ENCODE measurements around the gene UGDH. TPM values are rescaled to one million over a fixed set of nuclear protein-coding genes. Genes with fewer than 3 reads are reported as not detected.
"Not testable (repeated sequence)": the region's sequence is repeated elsewhere in the genome, so short reads cannot be mapped to it uniquely, and the experiment has no call there.

Gene UGDH
- total and polyA plus RNA-seq, 9 of the 15 experiments (the other 6 are each of a cell fraction or from before 2014, with no cell fraction given), result 5.5 to 21.7 (median 16.2) TPM

DNA sequence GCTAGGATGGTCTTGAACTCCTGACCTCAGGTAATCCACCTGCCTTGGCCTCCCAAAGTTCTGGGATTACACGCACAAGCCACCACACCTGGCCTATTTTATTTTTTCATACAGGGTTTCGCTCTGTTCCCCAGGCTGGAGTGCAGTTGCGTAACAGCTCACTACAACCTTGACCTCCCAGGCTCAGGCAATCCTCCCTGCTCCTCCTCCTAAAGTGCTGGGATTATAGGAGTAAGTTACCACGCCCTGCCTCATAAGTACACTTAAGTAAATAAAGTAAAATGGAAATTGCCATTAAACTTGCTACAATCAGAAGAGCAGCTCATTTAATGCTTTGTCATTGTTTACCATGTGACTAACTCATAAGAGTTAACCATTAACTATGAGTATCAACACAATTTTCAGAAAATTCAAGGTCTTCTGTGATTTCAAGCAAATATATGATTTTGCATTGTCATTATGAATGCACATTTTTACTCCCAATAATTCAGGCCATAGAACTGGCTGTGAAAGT lies 12.3 kb downstream of the UGDH start (continued):
- TF ChIP-seq, protein P1, sequence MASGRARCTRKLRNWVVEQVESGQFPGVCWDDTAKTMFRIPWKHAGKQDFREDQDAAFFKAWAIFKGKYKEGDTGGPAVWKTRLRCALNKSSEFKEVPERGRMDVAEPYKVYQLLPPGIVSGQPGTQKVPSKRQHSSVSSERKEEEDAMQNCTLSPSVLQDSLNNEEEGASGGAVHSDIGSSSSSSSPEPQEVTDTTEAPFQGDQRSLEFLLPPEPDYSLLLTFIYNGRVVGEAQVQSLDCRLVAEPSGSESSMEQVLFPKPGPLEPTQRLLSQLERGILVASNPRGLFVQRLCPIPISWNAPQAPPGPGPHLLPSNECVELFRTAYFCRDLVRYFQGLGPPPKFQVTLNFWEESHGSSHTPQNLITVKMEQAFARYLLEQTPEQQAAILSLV (tag; IDR thresholded peaks at IDR 0.05), result 0 out of 2 replicates have a peak, but pooled peaks have one; percentile 26
- TF ChIP-seq ADNP (tag; IDR thresholded peaks at IDR 0.05), result no peak
- no peak for TF ChIP-seq ZNF274 (IDR thresholded peaks at IDR 0.05; ENCODE audit: borderline replicate concordance, low read depth, low read length)

DNA sequence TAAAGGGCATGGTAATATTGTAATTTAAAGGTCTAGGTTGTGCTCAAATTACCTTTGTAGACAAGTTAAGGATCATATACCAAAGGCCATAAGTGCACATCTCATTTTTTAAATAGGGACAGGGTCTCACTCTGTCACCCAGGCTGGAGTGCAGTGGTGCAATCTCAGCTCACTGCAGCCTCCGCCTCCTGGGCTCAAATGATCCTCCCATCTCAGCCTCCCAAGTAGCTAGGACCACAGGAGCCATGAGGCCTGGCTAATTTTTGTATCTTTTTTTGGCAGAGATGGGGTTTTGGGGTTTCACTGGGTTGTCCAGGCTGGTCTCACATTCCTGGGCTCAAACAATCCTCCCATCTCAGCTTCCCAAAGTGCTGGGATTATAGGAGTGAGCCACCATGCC lies 13.0 kb downstream of the UGDH start:
- H3K9me1 ChIP-seq (ENCODE audit: control insufficient read depth, insufficient read depth, low read length); BruUV-seq (replicated peaks); H3K27me3 ChIP-seq (ENCODE audit: control insufficient read depth in 2 of 2, insufficient read depth in 2 of 2, low read length in 2 of 2); H3K9me3 ChIP-seq (replicated peaks; ENCODE audit: control insufficient read depth, insufficient read depth, low read depth, low read length); in situ Hi-C loops (cut with MboI); H4K20me1 ChIP-seq (replicated peaks; ENCODE audit: control insufficient read depth, insufficient read depth, low read length); H2AFZ ChIP-seq (ENCODE audit: low read depth, low read length); H3K27ac ChIP-seq (ENCODE audit: extremely low read depth, low read depth, low read length); H3K79me2 ChIP-seq (ENCODE audit: control insufficient read depth, insufficient read depth, low read length); DNase-seq (ENCODE audit: extremely low read depth in 1 of 4, low spot score in 3 of 4); H3K4me3 ChIP-seq; FAIRE-seq; CTCF ChIA-PET (ENCODE audit: low intra/inter-chr PET ratio); H3K4me2 ChIP-seq (ENCODE audit: insufficient read depth, low read length); intact Hi-C loops (cut with micrococcal nuclease); H3K4me1 ChIP-seq (replicated peaks in 1 of 2; ENCODE audit: control insufficient read depth in 2 of 2, insufficient read depth in 2 of 2, low read length in 2 of 2); ATAC-seq; H3K9ac ChIP-seq (ENCODE audit: insufficient read depth in 1 of 2, low read depth in 2 of 2, low read length in 2 of 2): not testable (repeated sequence)
- WGBS (ENCODE audit: insufficient coverage, low coverage, missing lambda C conversion rate), result 100% methylated on average over 1 of the region's 1 CpG
- POLR2A ChIA-PET, result interaction anchor here (1.4 to 1.7 kb wide), 2 partner anchors 12 to 17 kb away, joined by 3 to 6 read pairs; no protein-coding TSS in a partner anchor
- H3K36me3 ChIP-seq (ENCODE audit: control insufficient read depth, insufficient read depth, low read length), result peaks cover 24% of the 10 kb centered on the region; the same call in 2 of the 3 replicates
